Measurements from ENCODE around the gene RGS6. TPM values are rescaled to one million over a fixed set of nuclear protein-coding genes. Genes with fewer than 3 reads are reported as not detected.

Gene RGS6
- total RNA-seq, 1 donor from 2014 or later, result 0.24 TPM

GRCh38 chr14:72500234-72500838, 568.1 kb downstream of the RGS6 start:
- Mint-ChIP-seq H3K4me3 (ENCODE audit: unreplicated experiment) (no peak overlapping the region), H3K9me3 (ENCODE audit: unreplicated experiment) (peaks cover 5% of the 10 kb centered on the region), H3K4me1 (ENCODE audit: unreplicated experiment) (peaks cover 9% of the 10 kb centered on the region), H3K27ac (ENCODE audit: unreplicated experiment) (peak overlapping the region; percentile 16), H3K36me3 (ENCODE audit: unreplicated experiment) (no peaks in the 10 kb centered on the region), H3K27me3 (ENCODE audit: unreplicated experiment) (peaks cover 55% of the 10 kb centered on the region)
- DNase-seq (ENCODE audit: extremely low spot score, unreplicated experiment), result no peak
- no peak for TF ChIP-seq CTCF (IDR thresholded peaks at IDR 0.05)

- peaks cover 6% of the 10 kb centered on the region for H3K4me1 Mint-ChIP-seq (ENCODE audit: unreplicated experiment)
- no peak overlapping the region for H3K27ac Mint-ChIP-seq (ENCODE audit: unreplicated experiment)
- peaks cover 5% of the 10 kb centered on the region for H3K9me3 Mint-ChIP-seq (ENCODE audit: unreplicated experiment)
- no peak for DNase-seq (ENCODE audit: extremely low spot score, unreplicated experiment)
- peaks cover 57% of the 10 kb centered on the region for H3K27me3 Mint-ChIP-seq (ENCODE audit: unreplicated experiment)
- no peaks in the 10 kb centered on the region for H3K36me3 Mint-ChIP-seq (ENCODE audit: unreplicated experiment)
- no peak overlapping the region for H3K4me3 Mint-ChIP-seq (ENCODE audit: unreplicated experiment)
- no peak for TF ChIP-seq CTCF (IDR thresholded peaks at IDR 0.05)
Observed at GRCh38 chr14:72501439-72501838, 569.2 kb downstream of the RGS6 start.

GRCh38 chr14:72503271-72503670, 571.0 kb downstream of the RGS6 start:
- Mint-ChIP-seq H3K27me3 (ENCODE audit: unreplicated experiment) (peaks cover 42% of the 10 kb centered on the region), H3K9me3 (ENCODE audit: unreplicated experiment) (peaks cover 5% of the 10 kb centered on the region), H3K4me3 (ENCODE audit: unreplicated experiment) (no peak overlapping the region), H3K36me3 (ENCODE audit: unreplicated experiment) (no peaks in the 10 kb centered on the region), H3K27ac (ENCODE audit: unreplicated experiment) (no peak overlapping the region), H3K4me1 (ENCODE audit: unreplicated experiment) (peaks cover 6% of the 10 kb centered on the region)
- no peak for DNase-seq (ENCODE audit: extremely low spot score, unreplicated experiment)
- TF ChIP-seq CTCF (IDR thresholded peaks at IDR 0.05), result no peak

- H3K9me3 Mint-ChIP-seq (ENCODE audit: unreplicated experiment), result peaks cover 5% of the 10 kb centered on the region
- DNase-seq (ENCODE audit: extremely low spot score, unreplicated experiment), result peak; percentile 53
- H3K36me3 Mint-ChIP-seq (ENCODE audit: unreplicated experiment), result no peaks in the 10 kb centered on the region
- no peak overlapping the region for H3K27ac Mint-ChIP-seq (ENCODE audit: unreplicated experiment)
- peaks cover 6% of the 10 kb centered on the region for H3K4me1 Mint-ChIP-seq (ENCODE audit: unreplicated experiment)
- TF ChIP-seq CTCF (IDR thresholded peaks at IDR 0.05), result no peak
- H3K4me3 Mint-ChIP-seq (ENCODE audit: unreplicated experiment), result no peak overlapping the region
- H3K27me3 Mint-ChIP-seq (ENCODE audit: unreplicated experiment), result peaks cover 38% of the 10 kb centered on the region
Observed at GRCh38 chr14:72503696-72504368, 571.6 kb downstream of the RGS6 start.

- no peak overlapping the region for H3K27ac Mint-ChIP-seq (ENCODE audit: unreplicated experiment)
- H3K27me3 Mint-ChIP-seq (ENCODE audit: unreplicated experiment), result peaks cover 44% of the 10 kb centered on the region
- TF ChIP-seq CTCF (IDR thresholded peaks at IDR 0.05), result no peak
- no peak overlapping the region for H3K4me3 Mint-ChIP-seq (ENCODE audit: unreplicated experiment)
- H3K9me3 Mint-ChIP-seq (ENCODE audit: unreplicated experiment), result no peaks in the 10 kb centered on the region
- no peaks in the 10 kb centered on the region for H3K36me3 Mint-ChIP-seq (ENCODE audit: unreplicated experiment)
- no peaks in the 10 kb centered on the region for H3K4me1 Mint-ChIP-seq (ENCODE audit: unreplicated experiment)
- peak; percentile 0 for DNase-seq (ENCODE audit: extremely low spot score, unreplicated experiment)
Observed at GRCh38 chr14:72510566-72510965, 578.3 kb downstream of the RGS6 start.

Measured in osteocyte (in vitro differentiated cells).